SIG-M5 (cell line): ENCODE data around the gene ACD.

Experiments used
- DNase-seq: peaks from one replicate; lab custom pipeline; 2025; lab: John Stamatoyannopoulos, UW

ACD gene

DNA sequence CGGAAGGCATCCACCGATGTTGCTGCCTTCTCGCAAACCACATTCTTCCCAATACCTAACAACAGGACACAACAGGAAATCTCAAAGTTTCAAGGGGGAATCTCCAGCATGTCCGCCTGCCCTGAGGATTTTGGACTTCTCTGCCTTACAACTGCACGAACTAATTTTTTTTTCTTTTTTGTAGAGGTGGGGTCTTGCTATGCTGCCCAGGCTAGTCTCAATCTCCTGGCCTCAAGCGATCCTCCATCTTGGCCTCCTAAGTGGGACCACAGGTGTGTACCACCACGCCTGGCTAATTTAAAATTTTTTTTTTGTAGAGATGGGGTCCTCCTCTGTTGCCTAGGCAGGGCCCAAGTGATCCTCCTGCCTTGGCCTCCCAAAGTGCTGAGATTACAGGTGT, 15.9 kb upstream of the ACD start:
- DNase-seq, result no peak

GRCh38 chr16:67675579-67675935, 15.5 kb upstream of the ACD start:
- no peak for DNase-seq

GRCh38 chr16:67674851-67675578, 15.0 kb upstream of the ACD start:
- no peak for DNase-seq

- no peak for DNase-seq
Measured at GRCh38 chr16:67673712-67674580, 13.9 kb upstream of the ACD start.

GRCh38 chr16:67672739-67673662, 12.9 kb upstream of the ACD start:
- DNase-seq, result no peak

GRCh38 chr16:67672306-67672705, 12.2 kb upstream of the ACD start:
- DNase-seq, result no peak

DNA sequence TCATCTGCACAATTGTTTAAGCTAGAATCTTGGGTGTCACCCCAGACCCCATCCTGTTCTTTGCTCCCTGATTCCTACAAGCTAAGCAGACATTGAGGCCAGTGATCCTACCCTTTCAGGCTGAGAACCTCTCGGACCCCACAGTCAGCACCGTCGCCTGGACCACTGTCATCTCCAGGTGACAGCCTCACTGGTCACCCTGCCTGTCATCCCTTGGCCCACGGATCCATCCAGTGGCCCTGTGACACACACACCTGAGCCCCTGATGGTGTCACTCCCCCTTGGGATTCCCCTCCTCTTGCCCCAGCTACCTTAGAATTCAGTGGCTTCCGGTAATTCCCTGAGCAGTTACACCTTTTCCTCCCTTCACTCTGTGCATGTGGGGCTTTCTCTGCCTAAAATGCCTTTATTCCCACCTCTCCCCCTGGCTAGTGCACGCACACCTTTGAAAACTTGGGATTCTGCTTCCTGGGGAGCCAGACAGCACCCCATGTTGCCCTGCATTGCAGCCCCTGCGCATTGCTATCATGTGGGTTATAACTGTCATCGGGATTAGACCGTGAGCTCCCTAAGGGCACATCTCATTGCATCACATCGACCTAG, 9.5 kb upstream of the ACD start:
- DNase-seq, result no peak

GRCh38 chr16:67668495-67669157, 8.6 kb upstream of the ACD start:
- DNase-seq, result no peak

- DNase-seq, result peak; percentile 81
Measured at GRCh38 chr16:67667817-67668494, 7.9 kb upstream of the ACD start.

DNA sequence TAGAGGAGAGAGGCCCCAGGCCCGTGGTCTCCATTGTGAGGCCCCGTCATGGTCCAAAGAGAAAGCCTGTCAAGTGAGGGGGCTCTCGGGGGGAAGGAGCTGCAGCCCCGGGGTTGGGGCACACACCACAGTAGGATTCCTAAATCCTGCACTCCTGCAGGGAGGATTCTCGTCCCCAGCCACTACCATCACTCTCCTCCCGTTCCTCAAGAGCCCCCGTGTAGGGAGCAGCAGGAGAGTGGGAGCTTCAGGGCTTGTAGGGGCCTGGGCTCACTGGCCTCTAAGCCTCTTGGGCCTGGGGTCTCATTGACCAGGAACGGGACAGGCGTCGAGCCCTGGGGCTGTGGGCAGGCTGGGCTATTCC, 7.4 kb upstream of the ACD start:
- DNase-seq, result no peak

DNA sequence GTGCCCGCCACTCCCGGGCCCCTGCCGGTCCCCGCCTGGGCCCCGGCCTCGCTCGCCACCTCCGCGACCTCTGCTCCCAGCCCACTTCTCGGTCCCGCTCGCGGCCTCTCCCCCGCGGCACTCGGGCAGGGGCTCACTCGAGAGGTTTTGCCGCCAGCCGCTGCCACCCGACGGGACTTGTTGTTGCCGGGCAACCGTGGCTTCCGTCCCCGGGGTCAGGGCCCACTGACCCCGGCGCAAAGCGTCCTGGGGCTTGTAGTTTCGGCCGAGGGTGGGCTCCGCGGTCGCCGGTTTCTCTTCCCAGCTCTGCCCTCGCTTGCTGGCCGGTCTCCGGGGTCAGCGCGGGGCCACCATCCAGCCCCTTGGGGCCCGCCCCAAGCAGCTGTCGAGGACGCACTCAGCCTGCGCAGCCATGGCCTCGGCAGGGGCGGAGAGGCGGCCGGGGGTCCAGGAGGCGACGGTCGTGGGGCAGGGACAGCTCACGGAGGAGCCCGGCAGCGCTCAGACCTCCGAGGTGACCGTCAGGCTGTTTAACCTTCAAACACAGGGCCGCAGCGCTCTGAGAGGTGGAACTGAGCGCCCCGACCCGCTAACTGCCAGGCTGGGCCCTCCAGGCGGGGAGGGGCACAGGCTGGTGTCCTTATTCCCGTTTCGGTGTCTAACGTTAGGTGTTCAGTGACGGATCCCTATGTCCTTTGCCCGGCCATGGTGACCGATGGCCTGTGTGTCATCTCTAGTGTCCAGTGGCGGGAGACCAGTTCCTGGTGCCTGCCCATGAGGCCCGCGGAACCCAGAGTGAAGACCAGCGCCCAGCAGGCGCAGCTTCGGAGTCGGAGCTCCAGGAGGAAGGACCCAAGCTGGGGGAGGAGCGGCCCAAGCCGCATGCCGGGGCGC, 6.7 kb upstream of the ACD start, which contains the start of the genes C16orf86 and ENKD1:
C16orf86 (plus strand) TSS at position 256 of the 894 bp plus-strand sequence; CDS start at position 413, 157 bp downstream.
ENKD1 (minus strand) TSS at position 192 of the 894 bp plus-strand sequence. CDS start 308 bp downstream, outside the sequence.
- no peak for DNase-seq

- DNase-seq, result no peak
Measured at GRCh38 chr16:67666032-67666551, 6.0 kb upstream of the ACD start.

GRCh38 chr16:67665598-67665997, 5.5 kb upstream of the ACD start:
- DNase-seq, result no peak

GRCh38 chr16:67664871-67665270, 4.8 kb upstream of the ACD start:
- DNase-seq, result no peak

GRCh38 chr16:67664258-67664657, 4.2 kb upstream of the ACD start:
- DNase-seq, result no peak

DNA sequence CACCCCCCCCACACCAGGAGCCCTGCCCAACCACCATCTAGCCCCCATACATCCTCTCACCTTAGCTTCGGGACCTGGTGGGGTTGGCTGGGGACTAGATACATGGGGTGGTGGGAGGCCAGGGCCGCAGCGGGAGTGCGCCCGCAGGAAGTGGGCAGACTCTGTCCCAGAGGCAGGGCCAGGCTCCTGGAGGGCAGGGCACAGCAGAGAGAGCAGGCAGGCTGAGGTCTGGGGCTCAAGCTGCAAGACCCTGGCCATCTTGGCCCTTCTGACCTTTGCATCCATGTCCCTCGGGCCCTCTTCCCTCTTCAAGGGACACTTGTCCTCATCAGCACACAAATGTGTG, 3.8 kb upstream of the ACD start:
- no peak for DNase-seq

DNA sequence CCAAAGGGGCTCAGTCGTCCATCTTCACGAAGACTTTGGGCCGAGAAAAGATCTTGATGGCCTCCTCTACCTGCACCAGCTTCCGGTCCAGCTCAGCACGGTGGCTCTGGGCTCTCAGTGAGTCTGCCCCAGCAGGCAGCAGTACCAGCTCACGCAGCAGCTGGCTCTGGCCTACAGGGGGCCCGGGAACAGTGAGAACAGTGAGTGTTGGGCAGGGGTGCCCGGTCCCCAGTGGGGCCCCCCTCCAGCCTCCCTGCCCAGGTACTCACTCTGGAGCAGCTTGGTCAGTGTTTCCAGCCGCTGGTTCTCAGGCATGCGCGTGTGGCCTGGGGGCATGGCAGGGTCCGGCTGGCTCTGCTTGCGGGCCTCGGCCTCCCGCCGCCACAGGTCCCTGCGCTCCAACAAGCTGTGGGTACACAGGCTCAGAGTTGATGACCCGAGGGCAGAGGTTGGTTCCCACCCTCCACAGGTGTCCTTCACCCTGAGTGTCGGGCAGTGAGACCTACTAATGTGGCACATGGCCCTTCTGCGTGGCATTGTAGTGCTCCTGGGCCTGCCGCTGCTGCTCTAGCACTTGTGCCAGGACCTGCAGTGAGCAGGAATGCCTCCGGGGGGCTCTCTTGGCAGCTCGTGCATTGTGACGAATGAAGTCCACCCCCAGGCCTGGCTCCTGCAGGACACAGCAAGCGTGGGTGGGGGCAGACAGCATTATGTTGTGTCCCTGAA, 3.3 kb upstream of the ACD start:
- no peak for DNase-seq

- DNase-seq, result no peak
Measured at GRCh38 chr16:67662653-67663010, 2.6 kb upstream of the ACD start.
